ENCODE data around the gene RPS27A. TPM values are rescaled to one million over a fixed set of nuclear protein-coding genes. Genes with fewer than 3 reads are reported as not detected.

Gene RPS27A
- total and polyA plus RNA-seq, 9 of the 15 experiments (the other 6 are each of a cell fraction or from before 2014, with no cell fraction given), result 1,383 to 3,282 (median 2,242) TPM

DNA sequence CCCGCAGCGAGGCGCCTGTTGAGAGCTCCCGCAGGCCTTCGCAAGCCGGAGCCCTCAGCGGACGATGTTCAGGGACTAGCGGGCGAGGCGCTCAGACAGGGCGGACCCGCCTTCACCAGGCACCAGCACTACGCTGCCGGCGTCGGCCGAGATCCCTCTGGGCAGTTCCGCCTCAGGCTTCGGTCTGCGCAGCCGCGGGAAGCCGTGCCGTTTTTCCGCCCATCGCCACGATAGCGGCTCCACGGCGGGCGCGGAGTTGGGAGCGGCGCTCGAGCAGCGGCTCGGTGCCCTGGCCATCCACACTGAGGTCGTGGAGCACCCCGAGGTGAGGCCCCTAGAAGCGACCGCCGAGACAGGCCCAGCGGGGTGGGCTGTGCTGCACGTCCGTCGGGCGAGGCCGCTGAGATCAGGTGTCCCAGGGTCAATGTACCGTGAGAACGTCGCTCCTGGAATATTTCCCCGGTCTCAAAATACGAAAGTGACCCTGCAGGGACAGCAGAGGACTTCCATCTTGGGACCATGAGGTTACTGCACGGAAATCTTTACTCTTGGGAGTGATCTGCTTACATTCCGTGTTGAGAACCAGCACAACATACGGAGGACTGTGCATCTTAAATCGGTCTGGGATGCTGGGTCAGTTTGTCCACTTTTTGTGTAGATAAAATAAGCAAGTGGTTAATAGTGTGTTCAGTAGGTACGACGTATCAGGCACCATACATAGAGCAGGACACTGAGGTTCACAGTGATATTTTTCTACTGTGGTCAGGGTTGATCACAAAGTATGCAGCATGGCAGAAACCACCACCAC, 49.8 kb downstream of the RPS27A start (continued):
- TF ChIP-seq MXI1 (IDR thresholded peaks at IDR 0.05; ENCODE audit: low read depth, low read length), result no peak
- TF ChIP-seq PHF20 (IDR thresholded peaks at IDR 0.05; ENCODE audit: partially characterized antibody), result peak; percentile 63
- TF ChIP-seq TOE1 (IDR thresholded peaks at IDR 0.05; ENCODE audit: borderline replicate concordance), result no peak
- TF ChIP-seq TOE1 (CRISPR knock-in tag; IDR thresholded peaks at IDR 0.05; ENCODE audit: borderline replicate concordance, low read depth), result 0 out of 2 replicates have a peak, but pooled peaks have one; percentile 78
- TF ChIP-seq ZNF75A (CRISPR knock-in tag; IDR thresholded peaks at IDR 0.05), result no peak
- no peak for TF ChIP-seq ZNF212 (CRISPR knock-in tag; IDR thresholded peaks at IDR 0.05)
- TF ChIP-seq DDX20 (tag; IDR thresholded peaks at IDR 0.05; ENCODE audit: low read depth), result no peak
- TF ChIP-seq, protein P1, sequence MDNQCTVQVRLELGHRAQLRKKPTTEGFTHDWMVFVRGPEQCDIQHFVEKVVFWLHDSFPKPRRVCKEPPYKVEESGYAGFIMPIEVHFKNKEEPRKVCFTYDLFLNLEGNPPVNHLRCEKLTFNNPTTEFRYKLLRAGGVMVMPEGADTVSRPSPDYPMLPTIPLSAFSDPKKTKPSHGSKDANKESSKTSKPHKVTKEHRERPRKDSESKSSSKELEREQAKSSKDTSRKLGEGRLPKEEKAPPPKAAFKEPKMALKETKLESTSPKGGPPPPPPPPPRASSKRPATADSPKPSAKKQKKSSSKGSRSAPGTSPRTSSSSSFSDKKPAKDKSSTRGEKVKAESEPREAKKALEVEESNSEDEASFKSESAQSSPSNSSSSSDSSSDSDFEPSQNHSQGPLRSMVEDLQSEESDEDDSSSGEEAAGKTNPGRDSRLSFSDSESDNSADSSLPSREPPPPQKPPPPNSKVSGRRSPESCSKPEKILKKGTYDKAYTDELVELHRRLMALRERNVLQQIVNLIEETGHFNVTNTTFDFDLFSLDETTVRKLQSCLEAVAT (IDR thresholded peaks at IDR 0.05), result peak in 1 of 2 experiments; percentile 92; a peak in 2 of 4 replicates
- TF ChIP-seq NCOA4 (IDR thresholded peaks at IDR 0.05; ENCODE audit: partially characterized antibody), result no peak
- no peak for TF ChIP-seq CBX8 (IDR thresholded peaks at IDR 0.05; ENCODE audit: borderline replicate concordance, extremely low read depth, low read depth, low read length, poor library complexity, severe bottlenecking)
- TF ChIP-seq, protein P2, sequence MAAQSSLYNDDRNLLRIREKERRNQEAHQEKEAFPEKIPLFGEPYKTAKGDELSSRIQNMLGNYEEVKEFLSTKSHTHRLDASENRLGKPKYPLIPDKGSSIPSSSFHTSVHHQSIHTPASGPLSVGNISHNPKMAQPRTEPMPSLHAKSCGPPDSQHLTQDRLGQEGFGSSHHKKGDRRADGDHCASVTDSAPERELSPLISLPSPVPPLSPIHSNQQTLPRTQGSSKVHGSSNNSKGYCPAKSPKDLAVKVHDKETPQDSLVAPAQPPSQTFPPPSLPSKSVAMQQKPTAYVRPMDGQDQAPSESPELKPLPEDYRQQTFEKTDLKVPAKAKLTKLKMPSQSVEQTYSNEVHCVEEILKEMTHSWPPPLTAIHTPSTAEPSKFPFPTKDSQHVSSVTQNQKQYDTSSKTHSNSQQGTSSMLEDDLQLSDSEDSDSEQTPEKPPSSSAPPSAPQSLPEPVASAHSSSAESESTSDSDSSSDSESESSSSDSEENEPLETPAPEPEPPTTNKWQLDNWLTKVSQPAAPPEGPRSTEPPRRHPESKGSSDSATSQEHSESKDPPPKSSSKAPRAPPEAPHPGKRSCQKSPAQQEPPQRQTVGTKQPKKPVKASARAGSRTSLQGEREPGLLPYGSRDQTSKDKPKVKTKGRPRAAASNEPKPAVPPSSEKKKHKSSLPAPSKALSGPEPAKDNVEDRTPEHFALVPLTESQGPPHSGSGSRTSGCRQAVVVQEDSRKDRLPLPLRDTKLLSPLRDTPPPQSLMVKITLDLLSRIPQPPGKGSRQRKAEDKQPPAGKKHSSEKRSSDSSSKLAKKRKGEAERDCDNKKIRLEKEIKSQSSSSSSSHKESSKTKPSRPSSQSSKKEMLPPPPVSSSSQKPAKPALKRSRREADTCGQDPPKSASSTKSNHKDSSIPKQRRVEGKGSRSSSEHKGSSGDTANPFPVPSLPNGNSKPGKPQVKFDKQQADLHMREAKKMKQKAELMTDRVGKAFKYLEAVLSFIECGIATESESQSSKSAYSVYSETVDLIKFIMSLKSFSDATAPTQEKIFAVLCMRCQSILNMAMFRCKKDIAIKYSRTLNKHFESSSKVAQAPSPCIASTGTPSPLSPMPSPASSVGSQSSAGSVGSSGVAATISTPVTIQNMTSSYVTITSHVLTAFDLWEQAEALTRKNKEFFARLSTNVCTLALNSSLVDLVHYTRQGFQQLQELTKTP (IDR thresholded peaks at IDR 0.05; ENCODE audit: low read depth in 1 of 2, partially characterized antibody in 2 of 2), result no peak
- TF ChIP-seq SRSF7 (optimal IDR thresholded peaks at IDR 0.05; ENCODE audit: low read depth, low read length), result no peak
- TF ChIP-seq ELF1 (tag; IDR thresholded peaks at IDR 0.05), result peak; percentile 77
- TF ChIP-seq NR3C1 (CRISPR knock-in tag; IDR thresholded peaks at IDR 0.05), result no peak
- no peak for TF ChIP-seq ZC3H8 (IDR thresholded peaks at IDR 0.05)
- TF ChIP-seq, protein P3, sequence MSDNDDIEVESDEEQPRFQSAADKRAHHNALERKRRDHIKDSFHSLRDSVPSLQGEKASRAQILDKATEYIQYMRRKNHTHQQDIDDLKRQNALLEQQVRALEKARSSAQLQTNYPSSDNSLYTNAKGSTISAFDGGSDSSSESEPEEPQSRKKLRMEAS (CRISPR knock-in tag; IDR thresholded peaks at IDR 0.05), result peak; percentile 52
- peak; percentile 73 for TF ChIP-seq TAF9B (IDR thresholded peaks at IDR 0.05; ENCODE audit: partially characterized antibody)
- peak; percentile 82 for TF ChIP-seq RBM22 (IDR thresholded peaks at IDR 0.05; ENCODE audit: low read depth, low read length, poor library complexity, severe bottlenecking)
- TF ChIP-seq PHB (CRISPR knock-in tag; IDR thresholded peaks at IDR 0.05), result no peak
- TF ChIP-seq KHSRP (IDR thresholded peaks at IDR 0.05), result no peak
- TF ChIP-seq XRCC5 (IDR thresholded peaks at IDR 0.05; ENCODE audit: low read depth, low read length), result 0 out of 2 replicates have a peak, but pooled peaks have one; percentile 46
- TF ChIP-seq YY1 (IDR thresholded peaks at IDR 0.05; ENCODE audit: borderline replicate concordance in 1 of 3, control insufficient read depth in 1 of 3, extremely low read depth in 1 of 3, insufficient read depth in 3 of 3, insufficient read length in 1 of 3, insufficient replicate concordance in 2 of 3, low read depth in 1 of 3, low read length in 2 of 3), result peak in 2 of 3 experiments; percentile 63 to 80
